CD4-positive, alpha-beta T cell (primary cell): Measurements from ENCODE around the gene CUL7. TPM values are rescaled to one million over a fixed set of nuclear protein-coding genes. Genes with fewer than 3 reads are reported as not detected.

Experiments used
- ATAC-seq: fragments of 200-7000 bp; cut with Tn5 transposase; one replicate; pipeline ENCODE4 v1.10.0; 2022; ENCODE audit warnings: mild to moderate bottlenecking; ENCODE audit not compliant: poor library complexity
- CTCF ChIA-PET: fragments of 350-600 bp; sonication (Branson Sonifier 250); formaldehyde crosslinking; loops from one replicate; lab custom pipeline; 2021; ENCODE audit warnings: antibody characterized with exemption, inconsistent platforms; lab: Charles Lee
- POLR2A ChIA-PET: fragments of 350-600 bp; sonication (Branson Sonifier 250); formaldehyde crosslinking; loops from one replicate; lab custom pipeline; 2021; ENCODE audit warnings: antibody characterized with exemption, inconsistent platforms; lab: Charles Lee
- DNase-seq, 14 experiments: peaks; one replicate each; pipeline ENCODE4 v3.0.0-alpha.2; 2013 to 2020; ENCODE audit warnings: mixed read lengths in 2 of 14
- H3K27ac ChIP-seq, 2 donors: one replicate each; pipeline versions ENCODE4 v1.5.1 to v1.7.0; 2013; ENCODE audit warnings: low read length in 2 of 2, low read depth in 1 of 2, mild to moderate bottlenecking in 1 of 2
- H3K27me3 ChIP-seq, 2 experiments: 1 replicate in 1 of 2; 2 replicates in 1 of 2; pipeline versions ENCODE4 v1.6.1 to v1.7.0; 2013; ENCODE audit warnings: low read length in 2 of 2, control low read depth in 1 of 2, mild to moderate bottlenecking in 1 of 2, moderate library complexity in 1 of 2; ENCODE audit not compliant: insufficient read depth in 2 of 2, control insufficient read depth in 1 of 2
- H3K36me3 ChIP-seq: one replicate; pipeline ENCODE4 v1.6.1; 2013; ENCODE audit warnings: low read length, control low read depth; ENCODE audit not compliant: insufficient read depth
- H3K4me1 ChIP-seq: one replicate; pipeline ENCODE4 v1.6.1; 2013; ENCODE audit warnings: low read length, control low read depth; ENCODE audit not compliant: insufficient read depth
- H3K4me3 ChIP-seq: one replicate; pipeline ENCODE4 v1.5.1; 2013; ENCODE audit warnings: mild to moderate bottlenecking, low read length, moderate library complexity
- H3K9me3 ChIP-seq, 2 experiments: 1 replicate in 1 of 2; 2 replicates in 1 of 2; pipeline versions ENCODE4 v1.6.1 to v1.7.0; 2013; ENCODE audit warnings: low read length in 2 of 2, mild to moderate bottlenecking in 2 of 2, control low read depth in 1 of 2, moderate library complexity in 1 of 2; ENCODE audit not compliant: control insufficient read depth in 1 of 2, insufficient read depth in 1 of 2
- H3K27ac Mint-ChIP-seq: one replicate; pipeline ENCODE4 v1.8.0; 2020; ENCODE audit warnings: mixed read lengths
- H3K27me3 Mint-ChIP-seq: one replicate; pipeline ENCODE4 v1.8.0; 2021; ENCODE audit warnings: mixed read lengths
- H3K36me3 Mint-ChIP-seq: one replicate; pipeline ENCODE4 v1.8.0; 2021; ENCODE audit warnings: low read depth, mixed read lengths
- H3K4me1 Mint-ChIP-seq: one replicate; pipeline ENCODE4 v1.8.0; 2021; ENCODE audit warnings: low read depth, mixed read lengths
- H3K4me3 Mint-ChIP-seq: one replicate; pipeline ENCODE4 v1.8.0; 2020; ENCODE audit warnings: mild to moderate bottlenecking, mixed read lengths
- H3K9me3 Mint-ChIP-seq: one replicate; pipeline ENCODE4 v1.8.0; 2020; ENCODE audit warnings: mixed read lengths
- CTCF ChIP-seq: fragments of 200-600 bp; IDR thresholded peaks from one replicate; pipeline ENCODE4 v1.8.0; 2022; ENCODE audit warnings: antibody characterized with exemption, mild to moderate bottlenecking
- intact Hi-C, 2 experiments: fragments of 100-400 bp; cut with DNase I in 1 of 2; cut with micrococcal nuclease in 1 of 2; formaldehyde crosslinking; loops; one replicate each; pipeline versions ENCODE4 v1.15.1 to v1.9.0; 2023 to 2025; cut with DNase I, micrococcal nuclease
- total RNA-seq, 174 experiments: library from RNA in 2 of 174; stranded (reverse) in 2 of 174; gene quantifications; one replicate each; pipeline ENCODE4 v1.2.3 and lab custom pipeline; 2021 to 2026

The CUL7 gene
- total RNA-seq, 2 experiments from 2014 or later, result 5.9 to 6.9 TPM

- H3K4me1 ChIP-seq, result no peaks in the 10 kb centered on the region
- ATAC-seq (no peak), DNase-seq (no peak)
- no peaks in the 10 kb centered on the region for H3K9me3 ChIP-seq
- Mint-ChIP-seq H3K36me3 (no peaks in the 10 kb centered on the region), H3K27ac (no peak overlapping the region), H3K9me3 (no peaks in the 10 kb centered on the region), H3K4me1 (peaks cover 24% of the 10 kb centered on the region), H3K4me3 (no peak overlapping the region), H3K27me3 (no peaks in the 10 kb centered on the region)
- intact Hi-C loops, result no loop called here
- H3K27me3 ChIP-seq, result no peaks in the 10 kb centered on the region
- POLR2A ChIA-PET, result no interaction called here
- no peak for TF ChIP-seq CTCF
- no peaks in the 10 kb centered on the region for H3K36me3 ChIP-seq
- CTCF ChIA-PET, result interaction anchor here (0.6 kb wide), 2 partner anchors 30 to 273 kb away, joined by 3 read pairs; partner anchors contain the start of gene ZNF318
- H3K27ac ChIP-seq, result no peak overlapping the region
- no peak overlapping the region for H3K4me3 ChIP-seq
Measured at GRCh38 chr6:43097098-43097489, 43.4 kb upstream of the CUL7 start.

- no peaks in the 10 kb centered on the region for H3K27me3 Mint-ChIP-seq
- ATAC-seq (no peak), DNase-seq (no peak)
- H3K27ac Mint-ChIP-seq, result no peak overlapping the region
- Histone ChIP-seq H3K4me1 (no peaks in the 10 kb centered on the region), H3K4me3 (no peak overlapping the region), H3K27me3 (no peaks in the 10 kb centered on the region), H3K36me3 (no peaks in the 10 kb centered on the region), H3K9me3 (no peaks in the 10 kb centered on the region), H3K27ac (no peak overlapping the region)
- POLR2A ChIA-PET, result no interaction called here
- H3K36me3 Mint-ChIP-seq, result no peaks in the 10 kb centered on the region
- H3K4me1 Mint-ChIP-seq, result peaks cover 24% of the 10 kb centered on the region
- CTCF ChIA-PET, result interaction anchor here (0.6 kb wide), 1 partner anchor 31 kb away, joined by 3 read pairs; no protein-coding TSS in a partner anchor
- TF ChIP-seq CTCF, result no peak
- intact Hi-C loops, result no loop called here
- no peak overlapping the region for H3K4me3 Mint-ChIP-seq
- no peaks in the 10 kb centered on the region for H3K9me3 Mint-ChIP-seq
Measured at GRCh38 chr6:43096451-43097097, 42.9 kb upstream of the CUL7 start.

GRCh38 chr6:43095939-43096338 is 42.3 kb upstream of the CUL7 start:
- H3K4me3 Mint-ChIP-seq, result no peak overlapping the region
- intact Hi-C loops, result no loop called here
- no peak overlapping the region for H3K27ac ChIP-seq

More at GRCh38 chr6:43095939-43096338, 42.3 kb upstream of the CUL7 start:
- no peaks in the 10 kb centered on the region for H3K27me3 Mint-ChIP-seq
- no peak for ATAC-seq
- no peak for DNase-seq
- H3K27me3 ChIP-seq, result no peaks in the 10 kb centered on the region
- CTCF ChIA-PET, result no interaction called here
- no peaks in the 10 kb centered on the region for H3K36me3 Mint-ChIP-seq
- H3K4me3 ChIP-seq, result no peak overlapping the region
- no peaks in the 10 kb centered on the region for H3K36me3 ChIP-seq
- no peaks in the 10 kb centered on the region for H3K9me3 ChIP-seq
- H3K4me1 Mint-ChIP-seq, result peaks cover 24% of the 10 kb centered on the region
- no peak overlapping the region for H3K27ac Mint-ChIP-seq
- H3K9me3 Mint-ChIP-seq, result no peaks in the 10 kb centered on the region
- POLR2A ChIA-PET, result no interaction called here
- no peak for TF ChIP-seq CTCF
- no peaks in the 10 kb centered on the region for H3K4me1 ChIP-seq
